H1 (cell line): ENCODE data around the gene EXT2. TPM values are rescaled to one million over a fixed set of nuclear protein-coding genes. Genes with fewer than 3 reads are reported as not detected.

Experiments used
- CTCF ChIP-seq, 3 experiments: IDR thresholded peaks; 1 replicate in 2 of 3; 2 replicates in 1 of 3; pipeline versions ENCODE4 v1.5.1 to v1.6.1; 2011; ENCODE audit warnings: low read length in 3 of 3, mild to moderate bottlenecking in 3 of 3, inconsistent platforms in 2 of 3, low read depth in 1 of 3, moderate library complexity in 1 of 3; ENCODE audit not compliant: insufficient read depth in 1 of 3; ENCODE audit errors: control extremely low read depth in 1 of 3
- RBBP5 ChIP-seq: IDR thresholded peaks from 2 replicates; pipeline ENCODE4 v1.7.1; 2012; ENCODE audit warnings: low read depth, mild to moderate bottlenecking, inconsistent platforms, low read length, moderate library complexity, borderline replicate concordance
- RFX5 ChIP-seq: IDR thresholded peaks from 2 replicates; pipeline ENCODE4 v1.6.1; 2011; ENCODE audit warnings: low read depth, low read length, improper control_type of control experiment, borderline replicate concordance
- TCF12 ChIP-seq: IDR thresholded peaks from 2 replicates; pipeline ENCODE4 v1.6.1; 2011; ENCODE audit warnings: low read depth, mild to moderate bottlenecking, low read length
- polyA plus RNA-seq, 7 experiments: library from polyadenylated mRNA; depleted of rRNA in 3 of 7; stranded (reverse) in 5 of 7; unstranded in 2 of 7; fragments of >200 nt in 5 of 7; fragments of 200-250 nt in 2 of 7; gene quantifications; 1 replicate in 5 of 7; 2 replicates in 1 of 7; 4 replicates in 1 of 7; pipeline versions ENCODE4 v1.2.1 to v1.2.3, GENCODE V29; 2011 to 2013; ENCODE audit warnings: missing spikeins in 2 of 7, mixed read lengths in 2 of 7
- total RNA-seq: library from RNA; stranded (reverse); fragmentation: NEBNext Ultra II Directional; extraction: Animal tissue kit (Norgen Biotek cat#: 25700); gene quantifications from 2 replicates; pipeline ENCODE4 v1.2.1, GENCODE V29; 2021

Gene EXT2
- total and polyA plus RNA-seq, 2 of the 8 experiments (the other 6 are each of a cell fraction or from before 2014, with no cell fraction given): 29.8 to 42.8 TPM

- no peak for TF ChIP-seq CTCF (IDR thresholded peaks at IDR 0.05; ENCODE audit: control extremely low read depth in 1 of 3, insufficient read depth in 1 of 3, low read depth in 1 of 3, low read length in 3 of 3)
- TF ChIP-seq TCF12: no peak
- no peak for TF ChIP-seq RBBP5
- no peak for TF ChIP-seq RFX5
These were observed 173.2 kb downstream of the EXT2 start (continued) for GRCh38 chr11:44268614-44269080.
